HFF-Myc (cell line): ENCODE measurements around the gene CCDC192.

Source experiments
- DNase-seq: peaks from one replicate; pipeline ENCODE4 v3.0.0-alpha.2; 2011; ENCODE audit warnings: low read depth; ENCODE audit errors: extremely low read depth
- H3K4me3 ChIP-seq: replicated peaks from 2 replicates; pipeline ENCODE4 v1.5.1; 2011; ENCODE audit warnings: low read depth, mild to moderate bottlenecking, control low read depth, low read length
- TF ChIP-seq, protein P1 (sequence below): IDR thresholded peaks from 2 replicates; pipeline ENCODE4 v1.5.1; 2012; ENCODE audit warnings: mild to moderate bottlenecking, low read depth, low read length, control low read depth; ENCODE audit errors: missing control alignments

CCDC192 gene

DNA sequence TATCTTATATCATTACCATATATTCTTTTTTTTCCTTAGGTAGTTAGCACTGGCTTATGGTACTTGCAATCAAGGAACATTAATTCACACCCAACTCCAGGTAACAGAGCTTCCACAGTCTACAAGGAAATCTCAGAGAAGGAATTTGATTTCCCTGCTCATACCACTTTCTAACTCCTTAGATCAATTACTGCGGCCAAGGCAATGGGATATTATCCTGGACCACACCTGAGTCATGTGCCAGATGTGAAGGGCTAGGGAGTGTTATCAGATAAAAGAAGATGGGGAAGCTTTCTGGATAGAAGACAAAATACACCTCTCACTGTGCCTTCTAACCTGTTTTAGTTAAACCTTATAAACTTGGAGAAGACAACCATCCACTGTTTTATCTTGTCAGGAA, 181.2 kb downstream of the CCDC192 start:
- H3K4me3 ChIP-seq = no peak overlapping the region
- TF ChIP-seq, protein P1, sequence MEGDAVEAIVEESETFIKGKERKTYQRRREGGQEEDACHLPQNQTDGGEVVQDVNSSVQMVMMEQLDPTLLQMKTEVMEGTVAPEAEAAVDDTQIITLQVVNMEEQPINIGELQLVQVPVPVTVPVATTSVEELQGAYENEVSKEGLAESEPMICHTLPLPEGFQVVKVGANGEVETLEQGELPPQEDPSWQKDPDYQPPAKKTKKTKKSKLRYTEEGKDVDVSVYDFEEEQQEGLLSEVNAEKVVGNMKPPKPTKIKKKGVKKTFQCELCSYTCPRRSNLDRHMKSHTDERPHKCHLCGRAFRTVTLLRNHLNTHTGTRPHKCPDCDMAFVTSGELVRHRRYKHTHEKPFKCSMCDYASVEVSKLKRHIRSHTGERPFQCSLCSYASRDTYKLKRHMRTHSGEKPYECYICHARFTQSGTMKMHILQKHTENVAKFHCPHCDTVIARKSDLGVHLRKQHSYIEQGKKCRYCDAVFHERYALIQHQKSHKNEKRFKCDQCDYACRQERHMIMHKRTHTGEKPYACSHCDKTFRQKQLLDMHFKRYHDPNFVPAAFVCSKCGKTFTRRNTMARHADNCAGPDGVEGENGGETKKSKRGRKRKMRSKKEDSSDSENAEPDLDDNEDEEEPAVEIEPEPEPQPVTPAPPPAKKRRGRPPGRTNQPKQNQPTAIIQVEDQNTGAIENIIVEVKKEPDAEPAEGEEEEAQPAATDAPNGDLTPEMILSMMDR = no peak
- DNase-seq = no peak

DNA sequence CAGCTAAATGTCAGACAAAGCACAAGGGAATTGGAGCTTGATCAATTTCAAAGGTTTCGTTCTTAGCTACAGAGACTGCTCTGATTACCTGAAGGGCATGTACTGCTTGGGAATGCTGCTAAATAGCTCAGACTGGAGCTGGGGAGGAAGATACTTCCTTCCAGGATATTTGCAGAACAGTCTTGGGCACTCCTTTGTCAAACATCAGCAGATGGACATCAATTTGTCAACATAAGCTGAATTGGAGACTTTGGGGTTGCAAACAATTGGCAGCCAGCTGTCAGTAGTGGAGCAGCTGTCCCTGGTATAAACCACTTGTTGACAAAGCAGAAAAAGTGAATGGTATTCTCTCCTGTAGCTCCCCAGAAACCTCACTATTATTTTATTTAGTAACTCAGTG, 182.0 kb downstream of the CCDC192 start:
- TF ChIP-seq, protein P1 = no peak
- no peak for DNase-seq
- H3K4me3 ChIP-seq = no peak overlapping the region

DNA sequence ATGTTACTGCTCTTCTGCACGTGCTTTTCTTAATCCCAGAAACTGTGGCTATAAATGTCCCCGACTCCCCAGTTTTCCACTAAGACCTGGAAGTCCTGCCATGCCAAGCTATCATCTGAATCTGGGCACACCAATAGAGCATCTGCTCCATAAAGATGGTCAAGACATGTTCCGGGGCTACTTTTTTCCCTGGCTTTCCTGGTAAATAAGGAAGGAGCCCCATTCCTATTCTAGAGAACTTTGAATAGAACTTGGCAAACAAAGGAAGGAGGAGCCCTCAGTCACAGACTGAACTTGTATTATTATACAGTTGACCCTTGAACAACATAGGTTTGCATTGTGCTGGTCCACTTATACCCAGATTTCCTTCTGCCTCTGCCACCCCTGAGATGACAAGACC, 182.9 kb downstream of the CCDC192 start:
- no peak for DNase-seq
- H3K4me3 ChIP-seq = no peak overlapping the region
- TF ChIP-seq, protein P1 = no peak

DNA sequence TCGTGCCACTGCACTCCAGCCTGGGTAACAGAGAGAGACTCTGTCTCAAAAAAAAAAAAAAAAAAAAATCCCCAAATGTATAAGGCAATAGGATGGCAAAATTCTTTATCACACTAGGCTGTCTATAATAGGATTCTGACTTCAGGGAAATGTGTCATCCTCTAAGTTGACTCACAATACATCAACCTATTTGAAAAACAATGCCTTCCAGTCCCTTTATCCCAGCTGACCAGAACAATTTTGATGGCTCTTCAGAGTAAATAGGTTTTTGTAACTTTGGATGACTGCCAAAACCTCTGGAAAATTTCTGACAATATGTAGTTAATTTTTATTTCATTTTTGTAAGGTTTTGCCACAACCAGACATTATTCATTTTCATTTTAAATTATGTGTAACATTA, 184.1 kb downstream of the CCDC192 start:
- no peak overlapping the region for H3K4me3 ChIP-seq
- TF ChIP-seq, protein P1 = no peak
- no peak for DNase-seq

DNA sequence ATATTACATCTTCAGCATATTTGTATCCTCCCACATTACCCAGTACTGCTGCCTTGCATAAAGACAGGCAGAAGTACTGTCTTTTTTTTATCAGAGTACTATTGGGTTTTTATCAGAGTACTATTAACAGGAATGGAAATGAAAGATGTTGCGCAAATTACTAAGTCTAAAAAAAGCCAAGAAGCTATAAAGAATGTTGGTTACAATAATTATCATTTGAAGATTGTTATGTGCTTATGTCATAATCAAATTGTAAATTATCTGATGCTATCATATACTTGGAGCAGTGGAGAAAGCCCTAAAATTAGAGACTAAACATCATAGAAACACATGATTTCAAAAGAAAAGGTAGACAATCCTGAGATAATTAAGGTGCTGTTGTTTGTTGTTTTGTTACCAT, 188.8 kb downstream of the CCDC192 start:
- TF ChIP-seq, protein P1 = no peak
- H3K4me3 ChIP-seq = no peak overlapping the region
- no peak for DNase-seq

DNA sequence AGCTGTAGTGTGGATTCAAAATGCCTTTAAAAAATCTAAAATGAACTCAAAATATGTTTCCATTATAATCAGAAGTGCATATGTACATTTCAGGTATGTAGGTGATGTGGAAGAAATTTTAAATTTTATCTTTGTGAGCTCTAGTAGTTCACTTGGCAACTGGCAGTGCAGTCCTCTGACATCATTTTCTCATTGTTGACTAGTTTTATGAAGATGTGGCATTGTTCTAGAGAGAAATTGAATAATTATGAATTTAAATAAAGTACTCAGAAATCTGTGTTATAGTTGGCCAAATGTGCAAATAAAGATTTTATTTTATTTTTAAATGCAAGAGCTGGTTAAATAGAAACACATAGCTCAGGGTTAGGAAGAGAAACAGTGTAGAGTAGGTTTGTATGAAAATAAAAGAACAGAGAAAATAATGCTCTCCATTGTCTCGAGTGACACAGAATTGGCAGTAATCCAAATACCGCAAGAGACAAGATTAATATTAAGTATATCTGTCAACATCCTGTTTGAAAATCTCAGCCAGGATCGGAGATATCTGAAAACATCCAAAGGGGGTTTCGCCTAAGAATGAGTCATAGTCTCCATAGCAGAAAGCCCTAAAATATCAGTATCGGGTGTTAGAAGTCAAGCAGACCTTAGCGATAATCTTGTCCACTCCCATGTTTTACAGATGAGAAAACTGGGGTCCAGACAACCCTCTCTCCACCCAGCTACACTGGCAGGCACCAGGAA, 189.4 kb downstream of the CCDC192 start:
- no peak overlapping the region for H3K4me3 ChIP-seq

More for the DNA sequence above, 189.4 kb downstream of the CCDC192 start:
- peak; percentile 39 for DNase-seq
- TF ChIP-seq, protein P1 = no peak
